ENCODE measurements around the gene SCAMP2.

Gene SCAMP2

DNA sequence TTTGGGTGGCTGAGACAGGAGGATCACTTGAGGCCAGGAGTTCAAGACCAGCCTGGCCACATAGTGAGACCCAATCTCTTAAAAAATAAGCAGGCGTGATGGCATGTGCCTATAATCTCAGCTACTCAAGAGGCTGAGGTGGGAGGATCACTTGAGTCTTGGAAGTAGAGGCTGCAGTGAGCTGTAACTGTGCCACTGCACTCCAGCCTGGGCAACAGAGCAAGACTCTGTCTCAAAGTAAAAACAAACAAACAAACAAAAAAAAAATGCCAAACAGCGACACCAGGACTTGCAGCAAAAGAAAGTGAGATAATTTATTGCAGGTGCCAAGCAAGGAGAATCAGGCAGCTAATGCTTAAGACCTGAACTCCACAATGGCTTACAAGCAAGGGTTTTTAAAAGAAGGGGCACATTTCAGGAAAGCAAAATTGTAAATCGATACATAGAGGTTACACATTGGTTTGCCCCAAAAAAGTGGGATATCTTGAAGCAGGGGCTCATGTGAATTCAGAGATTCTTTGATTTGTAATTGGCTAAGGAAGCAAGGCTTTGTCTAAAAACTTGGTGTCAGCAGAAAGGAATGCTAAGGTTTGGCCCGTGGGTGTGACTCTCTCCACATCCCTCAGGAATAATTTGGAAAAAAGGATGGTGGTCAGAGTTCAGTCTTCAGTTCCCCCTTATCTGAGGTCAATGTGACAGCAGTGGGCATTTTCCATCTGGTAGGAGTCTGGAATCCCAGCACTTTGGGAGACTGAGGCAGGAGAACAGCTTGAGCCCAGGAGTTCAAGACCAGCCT, 11.5 kb upstream of the SCAMP2 start:
- Histone ChIP-seq H3K36me3 (ENCODE audit: insufficient read depth, low read length) (no peaks in the 10 kb centered on the region), H3K9me3 (ENCODE audit: control insufficient read depth, insufficient read depth, low read length) (peaks cover 6% of the 10 kb centered on the region), H3K4me1 (ENCODE audit: insufficient read depth, low read length) (peaks cover 7% of the 10 kb centered on the region), H3K9ac (ENCODE audit: low read depth, low read length) (no peak overlapping the region)

DNA sequence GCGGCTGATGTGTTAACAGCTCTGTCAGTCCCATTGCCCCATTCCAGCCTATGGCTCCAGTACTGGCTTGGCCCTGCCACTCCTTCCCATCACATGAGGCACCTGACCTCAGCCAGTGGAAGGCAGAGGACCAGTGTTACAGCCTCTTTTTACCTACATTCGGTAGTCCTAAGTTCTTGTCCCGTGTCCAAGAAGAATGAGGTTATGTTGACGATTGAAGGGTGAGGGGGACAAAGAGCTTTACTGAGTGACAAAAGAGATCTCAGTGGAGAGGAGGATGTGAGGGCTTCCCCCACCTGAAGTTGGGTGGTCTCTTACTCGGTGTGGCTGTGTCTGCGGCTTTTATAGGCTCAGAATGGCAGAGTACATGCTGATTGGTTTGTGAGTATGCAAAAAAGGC, 9.4 kb upstream of the SCAMP2 start:
- H3K9me3 ChIP-seq (ENCODE audit: control insufficient read depth, insufficient read depth, low read length), result peaks cover 6% of the 10 kb centered on the region
- no peaks in the 10 kb centered on the region for H3K4me1 ChIP-seq (ENCODE audit: insufficient read depth, low read length)
- no peak overlapping the region for H3K9ac ChIP-seq (ENCODE audit: low read depth, low read length)
- no peaks in the 10 kb centered on the region for H3K36me3 ChIP-seq (ENCODE audit: insufficient read depth, low read length)

GRCh38 chr15:74878273-74878672, 5.1 kb upstream of the SCAMP2 start:
- peaks cover 6% of the 10 kb centered on the region for H3K9me3 ChIP-seq (ENCODE audit: control insufficient read depth, insufficient read depth, low read length)
- no peaks in the 10 kb centered on the region for H3K4me1 ChIP-seq (ENCODE audit: insufficient read depth, low read length)
- H3K9ac ChIP-seq (ENCODE audit: low read depth, low read length), result no peak overlapping the region
- H3K36me3 ChIP-seq (ENCODE audit: insufficient read depth, low read length), result no peaks in the 10 kb centered on the region

- H3K4me1 ChIP-seq (ENCODE audit: insufficient read depth, low read length), result peaks cover 14% of the 10 kb centered on the region
- H3K9ac ChIP-seq (ENCODE audit: low read depth, low read length), result peak overlapping the region; percentile 67; the same call in 1 of the 2 replicates
- H3K9me3 ChIP-seq (ENCODE audit: control insufficient read depth, insufficient read depth, low read length), result no peaks in the 10 kb centered on the region
- no peaks in the 10 kb centered on the region for H3K36me3 ChIP-seq (ENCODE audit: insufficient read depth, low read length)
Observed at GRCh38 chr15:74873756-74874424, 725 bp upstream of the SCAMP2 start.

- Histone ChIP-seq H3K9me3 (ENCODE audit: control insufficient read depth, insufficient read depth, low read length) (peaks cover 5% of the 10 kb centered on the region; the same call in 1 of the 2 replicates), H3K36me3 (ENCODE audit: insufficient read depth, low read length) (0 out of 2 replicates have a peak, but pooled peaks cover under 1% of the 10 kb centered on the region), H3K9ac (ENCODE audit: low read depth, low read length) (peak overlapping the region; percentile 84), H3K4me1 (ENCODE audit: insufficient read depth, low read length) (peaks cover 14% of the 10 kb centered on the region)
Observed at GRCh38 chr15:74872702-74873035, 496 bp downstream of the SCAMP2 start.

DNA sequence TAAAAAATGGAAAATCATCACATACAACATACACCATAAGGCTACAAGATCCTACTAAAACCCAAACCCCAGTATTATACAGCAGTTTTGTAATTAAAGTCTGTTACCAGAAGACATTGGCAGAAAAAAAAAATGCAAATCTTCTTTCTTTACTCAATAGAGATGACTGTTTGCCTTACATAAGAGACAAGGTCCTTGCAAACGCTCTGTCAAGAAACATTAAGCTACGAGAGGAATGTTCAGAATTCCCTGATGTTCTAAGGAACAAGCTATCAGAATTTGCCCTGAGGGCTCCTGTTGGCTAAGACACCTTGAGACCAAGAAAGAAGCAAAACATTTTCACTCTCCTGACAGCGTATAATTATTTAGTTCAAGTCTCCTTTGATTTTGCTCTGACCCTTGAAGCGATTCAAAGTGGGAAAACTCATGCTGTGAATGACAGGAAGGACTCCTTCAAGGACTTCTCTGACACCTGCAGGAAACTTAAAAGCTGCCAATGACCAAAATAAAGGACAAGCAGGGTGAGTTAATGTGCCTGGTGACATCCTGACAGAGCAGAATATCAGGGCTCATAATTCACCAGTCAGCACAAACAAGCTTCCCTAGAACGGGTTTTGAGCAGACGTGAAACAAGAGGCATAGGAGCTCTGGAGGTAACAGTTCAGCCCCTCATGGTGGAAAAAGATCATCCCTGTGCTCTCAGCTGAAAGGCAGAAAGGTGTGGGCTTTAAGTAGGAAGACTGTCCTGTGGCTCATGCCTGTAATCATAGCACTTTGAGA, 2.5 kb downstream of the SCAMP2 start:
- 0 out of 2 replicates have a peak, but pooled peaks cover 2% of the 10 kb centered on the region for H3K36me3 ChIP-seq (ENCODE audit: insufficient read depth, low read length)
- no peak overlapping the region; the same call in 1 of the 2 replicates for H3K9ac ChIP-seq (ENCODE audit: low read depth, low read length)
- peaks cover 5% of the 10 kb centered on the region; the same call in 1 of the 2 replicates for H3K9me3 ChIP-seq (ENCODE audit: control insufficient read depth, insufficient read depth, low read length)
- peaks cover 19% of the 10 kb centered on the region for H3K4me1 ChIP-seq (ENCODE audit: insufficient read depth, low read length)

DNA sequence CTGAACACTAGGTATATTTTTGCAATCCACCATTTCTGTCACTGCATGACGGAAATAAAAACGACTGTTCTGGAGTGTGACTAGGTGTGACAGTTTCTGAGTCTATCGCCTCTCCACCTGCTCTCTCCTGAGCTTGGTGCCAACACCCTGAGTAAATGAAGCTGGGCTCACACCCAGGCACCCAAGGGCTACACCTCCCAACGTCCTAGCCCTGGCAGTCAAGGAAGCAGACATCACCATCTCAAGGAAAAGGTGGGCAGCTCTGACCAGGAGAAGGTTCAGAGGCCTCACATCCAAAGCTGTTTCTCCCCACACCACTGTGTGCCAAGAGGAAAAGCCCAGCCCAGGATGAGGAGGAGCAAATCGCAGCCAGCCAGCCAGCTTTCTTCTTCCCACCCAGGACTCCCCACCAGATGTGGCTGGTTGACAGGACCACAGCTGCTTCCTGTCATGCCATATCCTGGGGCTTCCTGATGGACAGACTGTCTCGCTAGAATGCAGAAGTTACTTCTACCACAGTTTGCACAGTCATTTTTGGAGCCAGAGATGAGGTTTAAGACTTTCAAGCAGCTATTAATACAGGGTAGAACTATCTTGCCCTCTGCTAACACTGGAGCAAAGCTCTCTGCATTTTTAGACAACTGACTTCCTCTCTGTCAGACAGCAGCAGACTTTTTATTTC, 3.3 kb downstream of the SCAMP2 start:
- H3K9ac ChIP-seq (ENCODE audit: low read depth, low read length), result no peak overlapping the region
- peaks cover 19% of the 10 kb centered on the region for H3K4me1 ChIP-seq (ENCODE audit: insufficient read depth, low read length)
- H3K36me3 ChIP-seq (ENCODE audit: insufficient read depth, low read length), result 0 out of 2 replicates have a peak, but pooled peaks cover 2% of the 10 kb centered on the region
- H3K9me3 ChIP-seq (ENCODE audit: control insufficient read depth, insufficient read depth, low read length), result peaks cover 5% of the 10 kb centered on the region; the same call in 1 of the 2 replicates

GRCh38 chr15:74869372-74869725, 3.8 kb downstream of the SCAMP2 start:
- Histone ChIP-seq H3K36me3 (ENCODE audit: insufficient read depth, low read length) (0 out of 2 replicates have a peak, but pooled peaks cover 2% of the 10 kb centered on the region), H3K9me3 (ENCODE audit: control insufficient read depth, insufficient read depth, low read length) (peaks cover 5% of the 10 kb centered on the region; the same call in 1 of the 2 replicates), H3K9ac (ENCODE audit: low read depth, low read length) (no peak overlapping the region), H3K4me1 (ENCODE audit: insufficient read depth, low read length) (peaks cover 19% of the 10 kb centered on the region)

- Histone ChIP-seq H3K9ac (ENCODE audit: low read depth, low read length) (no peak overlapping the region), H3K9me3 (ENCODE audit: control insufficient read depth, insufficient read depth, low read length) (peaks cover 5% of the 10 kb centered on the region; the same call in 1 of the 2 replicates), H3K36me3 (ENCODE audit: insufficient read depth, low read length) (0 out of 2 replicates have a peak, but pooled peaks cover 2% of the 10 kb centered on the region), H3K4me1 (ENCODE audit: insufficient read depth, low read length) (peaks cover 19% of the 10 kb centered on the region)
Observed at GRCh38 chr15:74868059-74868458, 5.1 kb downstream of the SCAMP2 start.

DNA sequence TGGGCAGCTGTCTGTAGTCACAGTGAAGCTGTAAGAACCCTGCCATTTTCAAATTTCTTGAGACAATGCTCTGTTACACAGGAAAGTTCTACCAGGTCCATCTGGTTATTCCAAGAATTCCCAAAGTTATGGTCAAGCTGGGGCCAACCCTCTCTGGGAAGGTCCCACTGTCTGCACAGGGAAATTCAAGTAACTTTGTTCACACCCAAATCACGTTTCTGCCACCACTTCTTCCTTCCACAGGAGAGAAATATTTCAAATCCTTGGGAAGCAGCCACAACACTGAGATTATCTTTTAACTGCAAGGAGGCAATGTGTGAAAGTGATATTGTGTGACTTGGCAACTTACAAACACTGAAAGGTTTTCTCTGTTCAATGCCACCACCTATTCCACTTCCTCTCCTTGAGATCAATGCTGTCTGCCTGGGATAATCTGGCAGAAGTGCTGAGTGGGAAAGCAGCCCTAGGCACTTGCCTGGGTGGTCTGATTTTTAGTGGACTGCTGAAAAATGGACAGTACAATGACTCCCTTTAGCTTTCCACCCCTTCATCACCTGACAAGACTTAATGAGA, 5.6 kb downstream of the SCAMP2 start:
- peaks cover 19% of the 10 kb centered on the region for H3K4me1 ChIP-seq (ENCODE audit: insufficient read depth, low read length)
- H3K9me3 ChIP-seq (ENCODE audit: control insufficient read depth, insufficient read depth, low read length), result peaks cover 5% of the 10 kb centered on the region; the same call in 1 of the 2 replicates
- H3K36me3 ChIP-seq (ENCODE audit: insufficient read depth, low read length), result 0 out of 2 replicates have a peak, but pooled peaks cover 2% of the 10 kb centered on the region
- no peak overlapping the region for H3K9ac ChIP-seq (ENCODE audit: low read depth, low read length)

- Histone ChIP-seq H3K36me3 (ENCODE audit: insufficient read depth, low read length) (0 out of 2 replicates have a peak, but pooled peaks cover 2% of the 10 kb centered on the region), H3K4me1 (ENCODE audit: insufficient read depth, low read length) (peaks cover 18% of the 10 kb centered on the region), H3K9ac (ENCODE audit: low read depth, low read length) (no peak overlapping the region; the same call in 1 of the 2 replicates), H3K9me3 (ENCODE audit: control insufficient read depth, insufficient read depth, low read length) (peaks cover 5% of the 10 kb centered on the region; the same call in 1 of the 2 replicates)
Observed at GRCh38 chr15:74866090-74866489, 7.1 kb downstream of the SCAMP2 start.

DNA sequence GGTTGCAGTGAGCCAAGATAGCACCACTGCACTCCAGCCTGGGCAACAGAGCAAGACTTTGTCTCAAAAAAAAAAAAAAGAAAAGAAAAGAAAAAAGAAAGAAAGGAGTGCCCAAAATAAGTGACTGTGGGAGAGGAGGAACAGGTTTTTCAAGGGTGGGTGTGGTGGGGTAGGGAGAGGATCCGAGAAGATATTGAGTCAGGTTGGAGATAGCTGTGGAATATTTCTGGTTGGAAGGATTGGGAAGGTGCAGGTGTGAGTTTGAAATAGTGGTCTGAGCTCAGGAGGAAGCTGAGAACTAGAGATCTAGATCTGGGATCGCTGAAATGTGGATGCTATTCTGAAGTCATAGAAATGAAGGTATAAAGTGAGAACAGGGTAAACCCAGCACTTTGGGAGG, 7.8 kb downstream of the SCAMP2 start:
- Histone ChIP-seq H3K4me1 (ENCODE audit: insufficient read depth, low read length) (peaks cover 11% of the 10 kb centered on the region), H3K9me3 (ENCODE audit: control insufficient read depth, insufficient read depth, low read length) (peaks cover 5% of the 10 kb centered on the region; the same call in 1 of the 2 replicates), H3K36me3 (ENCODE audit: insufficient read depth, low read length) (0 out of 2 replicates have a peak, but pooled peaks cover 2% of the 10 kb centered on the region), H3K9ac (ENCODE audit: low read depth, low read length) (no peak overlapping the region)

- Histone ChIP-seq H3K9me3 (ENCODE audit: control insufficient read depth, insufficient read depth, low read length) (peaks cover 5% of the 10 kb centered on the region; the same call in 1 of the 2 replicates), H3K4me1 (ENCODE audit: insufficient read depth, low read length) (peaks cover 5% of the 10 kb centered on the region; the same call in 1 of the 2 replicates), H3K36me3 (ENCODE audit: insufficient read depth, low read length) (0 out of 2 replicates have a peak, but pooled peaks cover 2% of the 10 kb centered on the region), H3K9ac (ENCODE audit: low read depth, low read length) (no peak overlapping the region)
Observed at GRCh38 chr15:74864296-74864695, 8.9 kb downstream of the SCAMP2 start.

All from ES-I3 (cell line).